ENCODE data around the gene ZNF619. TPM values are rescaled to one million over a fixed set of nuclear protein-coding genes. Genes with fewer than 3 reads are reported as not detected.

Gene ZNF619
- total RNA-seq, 1 experiment from 2014 or later: 6.9 TPM

- Histone ChIP-seq H3K9me3 (ENCODE audit: insufficient read depth, low read depth) (no peaks in the 10 kb centered on the region), H3K79me2 (ENCODE audit: low read depth) (no peaks in the 10 kb centered on the region), H3K27ac (no peak overlapping the region), H3F3A (ENCODE audit: insufficient read depth, low read depth) (no peaks in the 10 kb centered on the region), H4K20me1 (ENCODE audit: insufficient read depth) (no peaks in the 10 kb centered on the region), H3K4me2 (no peak overlapping the region), H3K9me2 (ENCODE audit: insufficient read depth) (no peaks in the 10 kb centered on the region), H3K4me1 (replicated peaks; ENCODE audit: insufficient read depth) (no peaks in the 10 kb centered on the region), H2AFZ (no peak overlapping the region), H3K27me3 (ENCODE audit: insufficient read depth, low read depth) (no peaks in the 10 kb centered on the region), H3K36me3 (ENCODE audit: low read depth) (no peaks in the 10 kb centered on the region), H3K4me3 (no peak overlapping the region)
- intact Hi-C loops (cut with micrococcal nuclease; ENCODE audit: unreplicated experiment): no loop called here
- CTCF ChIA-PET: no interaction called here
- DNase-seq: no peak
- BruUV-seq (replicated peaks): no TSS peak
- no peak for TF ChIP-seq EZH2 (IDR thresholded peaks at IDR 0.05; ENCODE audit: low read depth)
- no peak for TF ChIP-seq CTCF (conservative IDR thresholded peaks at IDR 0.05)
- POLR2A ChIA-PET (ENCODE audit: unreplicated experiment): no interaction called here
Observed at GRCh38 chr3:40445062-40445461, 31.9 kb upstream of the ZNF619 start.

- no TSS peak for BruUV-seq (replicated peaks)
- H3K27me3 ChIP-seq (ENCODE audit: insufficient read depth, low read depth): no peaks in the 10 kb centered on the region
- ChIA-PET CTCF (no interaction called here), POLR2A (ENCODE audit: unreplicated experiment) (no interaction called here)
- no peaks in the 10 kb centered on the region for H3K9me3 ChIP-seq (ENCODE audit: insufficient read depth, low read depth)
- no peak overlapping the region for H3K4me2 ChIP-seq
- H4K20me1 ChIP-seq (ENCODE audit: insufficient read depth): no peaks in the 10 kb centered on the region
- intact Hi-C loops (cut with micrococcal nuclease; ENCODE audit: unreplicated experiment): no loop called here
- H3K36me3 ChIP-seq (ENCODE audit: low read depth): no peaks in the 10 kb centered on the region
- H3K79me2 ChIP-seq (ENCODE audit: low read depth): no peaks in the 10 kb centered on the region
- H2AFZ ChIP-seq: no peak overlapping the region
- DNase-seq: no peak
- H3F3A ChIP-seq (ENCODE audit: insufficient read depth, low read depth): 0 out of 2 replicates have a peak, but pooled peaks cover 3% of the 10 kb centered on the region
- TF ChIP-seq EZH2 (IDR thresholded peaks at IDR 0.05; ENCODE audit: low read depth): no peak
- TF ChIP-seq CTCF (conservative IDR thresholded peaks at IDR 0.05): no peak
- H3K4me1 ChIP-seq (replicated peaks; ENCODE audit: insufficient read depth): 0 out of 2 replicates have a peak, but pooled peaks cover 3% of the 10 kb centered on the region
- no peaks in the 10 kb centered on the region for H3K9me2 ChIP-seq (ENCODE audit: insufficient read depth)
- no peak overlapping the region for H3K27ac ChIP-seq
- no peak overlapping the region for H3K4me3 ChIP-seq
Observed at GRCh38 chr3:40445880-40446279, 31.0 kb upstream of the ZNF619 start.

GRCh38 chr3:40450438-40450837, 26.5 kb upstream of the ZNF619 start:
- Histone ChIP-seq H3K9me3 (ENCODE audit: insufficient read depth, low read depth) (no peaks in the 10 kb centered on the region), H3F3A (ENCODE audit: insufficient read depth, low read depth) (peaks cover 18% of the 10 kb centered on the region), H3K9me2 (ENCODE audit: insufficient read depth) (no peaks in the 10 kb centered on the region), H3K27me3 (ENCODE audit: insufficient read depth, low read depth) (no peaks in the 10 kb centered on the region), H2AFZ (no peak overlapping the region), H3K79me2 (ENCODE audit: low read depth) (0 out of 2 replicates have a peak, but pooled peaks cover 4% of the 10 kb centered on the region), H3K36me3 (ENCODE audit: low read depth) (no peaks in the 10 kb centered on the region), H3K4me2 (no peak overlapping the region), H3K4me1 (replicated peaks; ENCODE audit: insufficient read depth) (peaks cover 27% of the 10 kb centered on the region), H4K20me1 (ENCODE audit: insufficient read depth) (no peaks in the 10 kb centered on the region), H3K4me3 (no peak overlapping the region), H3K27ac (no peak overlapping the region)
- BruUV-seq (replicated peaks): no TSS peak
- intact Hi-C loops (cut with micrococcal nuclease; ENCODE audit: unreplicated experiment): loop anchor here (5.0 kb wide), 1 partner anchor 123 kb away; no protein-coding TSS in a partner anchor
- CTCF ChIA-PET: no interaction called here
- TF ChIP-seq EZH2 (IDR thresholded peaks at IDR 0.05; ENCODE audit: low read depth) (no peak), CTCF (conservative IDR thresholded peaks at IDR 0.05) (no peak)
- POLR2A ChIA-PET (ENCODE audit: unreplicated experiment): no interaction called here
- no peak for DNase-seq
